ENCODE data around the gene DOCK9. TPM values are rescaled to one million over a fixed set of nuclear protein-coding genes. Genes with fewer than 3 reads are reported as not detected.

Gene DOCK9
- total and polyA plus RNA-seq, 9 of the 15 experiments (the other 6 are each of a cell fraction or from before 2014, with no cell fraction given): 3.5 to 25.3 (median 16.7) TPM

DNA sequence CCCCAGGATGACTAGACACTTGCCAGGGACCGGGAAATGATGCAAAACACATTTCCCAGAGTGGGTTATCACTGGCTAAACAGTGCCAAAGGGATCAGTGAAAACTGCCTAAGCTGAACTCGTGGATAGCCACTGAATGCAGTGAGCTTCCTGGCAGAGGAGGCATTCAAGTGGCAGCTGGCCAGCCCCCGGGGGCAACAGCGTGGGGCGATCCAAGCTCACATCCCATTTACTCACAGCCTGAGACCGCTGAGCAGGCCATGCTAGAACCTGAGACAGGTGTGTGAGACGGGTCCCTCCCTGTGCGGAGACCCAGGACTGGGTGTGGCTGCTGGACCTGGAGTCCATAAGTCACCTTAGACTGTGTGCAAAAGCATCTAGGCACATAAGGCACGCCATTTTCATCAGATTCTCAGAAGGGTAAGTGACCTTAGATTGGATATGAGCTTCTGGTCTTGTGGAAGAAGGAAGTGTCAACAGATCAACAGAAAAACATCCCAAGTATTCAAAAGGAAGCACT is 173.5 kb downstream of the DOCK9 start:
- FAIRE-seq (no peak), DNase-seq (ENCODE audit: extremely low read depth in 1 of 4, low spot score in 3 of 4) (no peak), ATAC-seq (no peak)
- H3K79me2 ChIP-seq (ENCODE audit: control insufficient read depth, insufficient read depth, low read length): no peaks in the 10 kb centered on the region
- no TSS peak for BruUV-seq (replicated peaks)
- no peak overlapping the region for H2AFZ ChIP-seq (ENCODE audit: low read depth, low read length)
- WGBS (ENCODE audit: insufficient coverage, low coverage, missing lambda C conversion rate): 70% methylated on average over 5 of the region's 9 CpGs
- intact Hi-C loops (cut with micrococcal nuclease): no loop called here
- H3K4me2 ChIP-seq (ENCODE audit: insufficient read depth, low read length): no peak overlapping the region
- in situ Hi-C loops (cut with MboI): no loop called here
- POLR2A ChIA-PET: interaction anchor here (0.5 to 1.3 kb wide), 4 partner anchors 9 to 1218 kb away, joined by 3 to 5 read pairs (median 3); no protein-coding TSS in a partner anchor
- no peaks in the 10 kb centered on the region for H3K27me3 ChIP-seq (ENCODE audit: control insufficient read depth in 2 of 2, insufficient read depth in 2 of 2, low read length in 2 of 2)
- no peak overlapping the region for H3K9ac ChIP-seq (ENCODE audit: insufficient read depth in 1 of 2, low read depth in 2 of 2, low read length in 2 of 2)
- H3K36me3 ChIP-seq (ENCODE audit: control insufficient read depth, insufficient read depth, low read length): peaks cover 12% of the 10 kb centered on the region; the same call in 2 of the 3 replicates
- TF ChIP-seq E2F3 (CRISPR knock-in tag; IDR thresholded peaks at IDR 0.05) (no peak), SMARCB1 (IDR thresholded peaks at IDR 0.05; ENCODE audit: insufficient read length, low read depth) (no peak), KAT7 (CRISPR knock-in tag; IDR thresholded peaks at IDR 0.05; ENCODE audit: borderline replicate concordance) (no peak), TAF15 (IDR thresholded peaks at IDR 0.05; ENCODE audit: low read depth, low read length) (no peak), ZFPM2 (CRISPR knock-in tag; IDR thresholded peaks at IDR 0.05) (no peak), ZNF174 (CRISPR knock-in tag; IDR thresholded peaks at IDR 0.05) (no peak)
- TF ChIP-seq, protein P1, sequence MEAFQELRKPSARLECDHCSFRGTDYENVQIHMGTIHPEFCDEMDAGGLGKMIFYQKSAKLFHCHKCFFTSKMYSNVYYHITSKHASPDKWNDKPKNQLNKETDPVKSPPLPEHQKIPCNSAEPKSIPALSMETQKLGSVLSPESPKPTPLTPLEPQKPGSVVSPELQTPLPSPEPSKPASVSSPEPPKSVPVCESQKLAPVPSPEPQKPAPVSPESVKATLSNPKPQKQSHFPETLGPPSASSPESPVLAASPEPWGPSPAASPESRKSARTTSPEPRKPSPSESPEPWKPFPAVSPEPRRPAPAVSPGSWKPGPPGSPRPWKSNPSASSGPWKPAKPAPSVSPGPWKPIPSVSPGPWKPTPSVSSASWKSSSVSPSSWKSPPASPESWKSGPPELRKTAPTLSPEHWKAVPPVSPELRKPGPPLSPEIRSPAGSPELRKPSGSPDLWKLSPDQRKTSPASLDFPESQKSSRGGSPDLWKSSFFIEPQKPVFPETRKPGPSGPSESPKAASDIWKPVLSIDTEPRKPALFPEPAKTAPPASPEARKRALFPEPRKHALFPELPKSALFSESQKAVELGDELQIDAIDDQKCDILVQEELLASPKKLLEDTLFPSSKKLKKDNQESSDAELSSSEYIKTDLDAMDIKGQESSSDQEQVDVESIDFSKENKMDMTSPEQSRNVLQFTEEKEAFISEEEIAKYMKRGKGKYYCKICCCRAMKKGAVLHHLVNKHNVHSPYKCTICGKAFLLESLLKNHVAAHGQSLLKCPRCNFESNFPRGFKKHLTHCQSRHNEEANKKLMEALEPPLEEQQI (IDR thresholded peaks at IDR 0.05): no peak
- TF ChIP-seq, protein P2, sequence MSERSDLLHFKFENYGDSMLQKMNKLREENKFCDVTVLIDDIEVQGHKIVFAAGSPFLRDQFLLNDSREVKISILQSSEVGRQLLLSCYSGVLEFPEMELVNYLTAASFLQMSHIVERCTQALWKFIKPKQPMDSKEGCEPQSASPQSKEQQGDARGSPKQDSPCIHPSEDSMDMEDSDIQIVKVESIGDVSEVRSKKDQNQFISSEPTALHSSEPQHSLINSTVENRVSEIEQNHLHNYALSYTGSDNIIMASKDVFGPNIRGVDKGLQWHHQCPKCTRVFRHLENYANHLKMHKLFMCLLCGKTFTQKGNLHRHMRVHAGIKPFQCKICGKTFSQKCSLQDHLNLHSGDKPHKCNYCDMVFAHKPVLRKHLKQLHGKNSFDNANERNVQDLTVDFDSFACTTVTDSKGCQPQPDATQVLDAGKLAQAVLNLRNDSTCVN (CRISPR knock-in tag; IDR thresholded peaks at IDR 0.05): no peak
- TF ChIP-seq, protein P3, sequence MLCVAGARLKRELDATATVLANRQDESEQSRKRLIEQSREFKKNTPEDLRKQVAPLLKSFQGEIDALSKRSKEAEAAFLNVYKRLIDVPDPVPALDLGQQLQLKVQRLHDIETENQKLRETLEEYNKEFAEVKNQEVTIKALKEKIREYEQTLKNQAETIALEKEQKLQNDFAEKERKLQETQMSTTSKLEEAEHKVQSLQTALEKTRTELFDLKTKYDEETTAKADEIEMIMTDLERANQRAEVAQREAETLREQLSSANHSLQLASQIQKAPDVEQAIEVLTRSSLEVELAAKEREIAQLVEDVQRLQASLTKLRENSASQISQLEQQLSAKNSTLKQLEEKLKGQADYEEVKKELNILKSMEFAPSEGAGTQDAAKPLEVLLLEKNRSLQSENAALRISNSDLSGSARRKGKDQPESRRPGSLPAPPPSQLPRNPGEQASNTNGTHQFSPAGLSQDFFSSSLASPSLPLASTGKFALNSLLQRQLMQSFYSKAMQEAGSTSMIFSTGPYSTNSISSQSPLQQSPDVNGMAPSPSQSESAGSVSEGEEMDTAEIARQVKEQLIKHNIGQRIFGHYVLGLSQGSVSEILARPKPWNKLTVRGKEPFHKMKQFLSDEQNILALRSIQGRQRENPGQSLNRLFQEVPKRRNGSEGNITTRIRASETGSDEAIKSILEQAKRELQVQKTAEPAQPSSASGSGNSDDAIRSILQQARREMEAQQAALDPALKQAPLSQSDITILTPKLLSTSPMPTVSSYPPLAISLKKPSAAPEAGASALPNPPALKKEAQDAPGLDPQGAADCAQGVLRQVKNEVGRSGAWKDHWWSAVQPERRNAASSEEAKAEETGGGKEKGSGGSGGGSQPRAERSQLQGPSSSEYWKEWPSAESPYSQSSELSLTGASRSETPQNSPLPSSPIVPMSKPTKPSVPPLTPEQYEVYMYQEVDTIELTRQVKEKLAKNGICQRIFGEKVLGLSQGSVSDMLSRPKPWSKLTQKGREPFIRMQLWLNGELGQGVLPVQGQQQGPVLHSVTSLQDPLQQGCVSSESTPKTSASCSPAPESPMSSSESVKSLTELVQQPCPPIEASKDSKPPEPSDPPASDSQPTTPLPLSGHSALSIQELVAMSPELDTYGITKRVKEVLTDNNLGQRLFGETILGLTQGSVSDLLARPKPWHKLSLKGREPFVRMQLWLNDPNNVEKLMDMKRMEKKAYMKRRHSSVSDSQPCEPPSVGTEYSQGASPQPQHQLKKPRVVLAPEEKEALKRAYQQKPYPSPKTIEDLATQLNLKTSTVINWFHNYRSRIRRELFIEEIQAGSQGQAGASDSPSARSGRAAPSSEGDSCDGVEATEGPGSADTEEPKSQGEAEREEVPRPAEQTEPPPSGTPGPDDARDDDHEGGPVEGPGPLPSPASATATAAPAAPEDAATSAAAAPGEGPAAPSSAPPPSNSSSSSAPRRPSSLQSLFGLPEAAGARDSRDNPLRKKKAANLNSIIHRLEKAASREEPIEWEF (CRISPR knock-in tag; IDR thresholded peaks at IDR 0.05): no peak
- H3K4me1 ChIP-seq (replicated peaks in 1 of 2; ENCODE audit: control insufficient read depth in 2 of 2, insufficient read depth in 2 of 2, low read length in 2 of 2): peaks cover 0 to 3% of the 10 kb centered on the region in 2 experiments; a peak in 1 of 5 replicates
- no peaks in the 10 kb centered on the region for H4K20me1 ChIP-seq (replicated peaks; ENCODE audit: control insufficient read depth, insufficient read depth, low read length)
- CTCF ChIA-PET (ENCODE audit: low intra/inter-chr PET ratio): no interaction called here
- H3K27ac ChIP-seq (ENCODE audit: extremely low read depth, low read depth, low read length): no peak overlapping the region
- no peak overlapping the region for H3K4me3 ChIP-seq
- no peaks in the 10 kb centered on the region for H3K9me3 ChIP-seq (replicated peaks; ENCODE audit: control insufficient read depth, insufficient read depth, low read depth, low read length)
- no peaks in the 10 kb centered on the region for H3K9me1 ChIP-seq (ENCODE audit: control insufficient read depth, insufficient read depth, low read length)

Measured in K562 (cell line).